NCI-H524 (cell line): ENCODE data around the gene RERE.
A peak's percentile ranks its signal among the peaks of the same experiment; 100 is the strongest.

Source experiments
- DNase-seq, 2 experiments: peaks; one replicate each; lab custom pipeline; 2025; lab: John Stamatoyannopoulos, UW

RERE gene

DNA sequence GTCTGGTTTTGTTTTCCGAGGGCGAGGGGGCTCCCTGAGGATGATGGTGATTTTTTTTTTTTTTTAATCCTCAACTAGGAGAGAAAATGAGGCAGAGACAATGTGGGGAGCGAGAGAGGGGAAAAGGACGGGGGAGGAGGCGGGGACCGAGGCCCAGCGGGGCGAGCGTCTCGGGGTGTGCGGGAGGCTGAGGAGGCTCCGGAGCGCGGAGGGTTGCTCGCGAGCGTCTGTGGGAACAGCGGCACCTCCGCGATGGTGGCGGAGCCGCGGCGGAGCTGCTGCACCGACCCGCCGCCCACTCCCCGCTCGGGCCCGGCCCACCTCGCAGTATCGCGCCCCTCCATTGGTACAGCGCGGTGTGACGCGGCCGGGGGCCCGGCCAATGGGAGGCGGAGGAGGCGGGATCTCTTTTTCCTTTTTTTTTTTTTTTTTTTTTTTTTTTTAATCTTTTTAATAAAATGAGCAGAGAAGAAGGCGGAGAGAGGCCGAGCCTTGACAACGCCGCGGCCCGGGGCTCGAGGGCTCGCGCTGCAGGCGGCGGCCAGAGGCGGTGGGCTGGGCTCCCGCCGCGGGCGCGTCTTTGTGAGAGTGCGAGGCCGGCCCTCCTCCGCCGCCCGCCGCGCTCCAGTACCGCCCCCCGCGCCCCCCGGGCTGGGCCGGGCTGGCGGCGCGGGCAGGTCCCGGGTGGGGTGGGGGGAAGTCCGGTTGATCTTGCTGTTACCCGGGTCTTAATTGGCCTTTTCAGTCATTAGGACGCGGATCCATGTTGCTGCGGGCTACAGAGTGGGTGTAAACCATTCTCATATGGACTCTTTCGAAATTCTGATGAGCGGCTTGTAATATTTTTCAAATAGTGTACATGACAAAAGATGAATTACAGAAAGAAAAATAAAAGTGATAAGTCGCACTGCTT, at the start of gene RERE:
TSS of gene RERE (minus strand) at position 229 of the 913 bp plus-strand sequence.
- DNase-seq = peak; percentile 76 to 92

DNA sequence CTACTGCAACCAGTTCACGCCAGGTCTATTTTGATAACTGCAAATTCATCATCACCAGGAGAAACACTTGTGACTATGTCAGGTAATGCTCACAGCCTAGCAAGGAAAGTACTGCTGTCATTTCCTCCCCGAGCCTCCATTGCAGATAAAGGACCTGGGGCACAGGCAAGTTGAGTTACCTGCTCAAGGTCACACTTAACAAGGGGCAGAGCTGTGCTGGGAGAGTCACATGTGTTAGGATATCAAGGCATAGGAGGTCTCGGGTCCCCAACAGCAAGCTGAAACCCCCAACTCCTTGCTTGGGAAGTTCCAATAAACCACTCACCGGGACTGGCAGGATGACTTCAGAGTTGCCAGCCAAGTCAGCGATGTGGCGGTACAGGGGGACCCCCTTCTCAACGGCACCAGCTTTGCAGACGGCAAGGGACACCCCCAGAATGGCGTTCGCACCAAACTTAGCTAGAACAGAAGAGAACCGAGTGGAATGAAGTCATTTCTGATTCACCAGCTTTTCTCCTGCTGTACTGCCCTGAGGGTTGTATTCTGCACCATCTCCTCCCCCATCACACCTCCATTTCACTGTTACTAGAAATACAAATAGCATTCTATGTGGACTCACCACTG, 49.5 kb upstream of the RERE start:
- no peak for DNase-seq

DNA sequence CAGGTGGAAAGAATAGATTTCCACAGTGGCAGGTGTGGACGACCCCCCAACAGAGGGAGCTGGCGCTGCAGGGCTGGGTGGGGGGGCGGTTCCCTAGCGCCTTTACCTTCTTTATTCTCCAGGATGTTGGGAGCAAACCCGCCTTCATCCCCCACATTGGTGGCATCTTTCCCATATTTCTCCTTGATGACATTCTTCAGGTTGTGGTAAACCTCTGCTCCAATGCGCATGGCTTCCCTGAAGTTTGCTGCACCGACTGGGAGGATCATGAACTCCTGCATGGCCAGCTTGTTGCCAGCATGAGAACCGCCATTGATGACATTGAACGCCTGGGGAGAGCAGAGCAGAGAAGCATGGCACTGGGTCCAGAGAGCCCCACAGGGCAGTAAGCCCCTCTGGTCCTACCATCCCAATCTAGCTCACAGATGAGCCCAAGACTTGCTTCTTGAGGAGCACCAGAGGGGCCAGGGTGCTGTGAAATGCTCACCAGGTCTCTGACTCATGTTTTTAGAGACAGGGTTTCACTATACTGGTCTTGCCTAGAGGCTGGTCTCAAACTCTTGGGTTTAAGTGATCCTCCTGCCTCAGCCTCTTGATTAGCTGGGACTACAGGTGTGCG, 48.8 kb upstream of the RERE start:
- DNase-seq = no peak

DNA sequence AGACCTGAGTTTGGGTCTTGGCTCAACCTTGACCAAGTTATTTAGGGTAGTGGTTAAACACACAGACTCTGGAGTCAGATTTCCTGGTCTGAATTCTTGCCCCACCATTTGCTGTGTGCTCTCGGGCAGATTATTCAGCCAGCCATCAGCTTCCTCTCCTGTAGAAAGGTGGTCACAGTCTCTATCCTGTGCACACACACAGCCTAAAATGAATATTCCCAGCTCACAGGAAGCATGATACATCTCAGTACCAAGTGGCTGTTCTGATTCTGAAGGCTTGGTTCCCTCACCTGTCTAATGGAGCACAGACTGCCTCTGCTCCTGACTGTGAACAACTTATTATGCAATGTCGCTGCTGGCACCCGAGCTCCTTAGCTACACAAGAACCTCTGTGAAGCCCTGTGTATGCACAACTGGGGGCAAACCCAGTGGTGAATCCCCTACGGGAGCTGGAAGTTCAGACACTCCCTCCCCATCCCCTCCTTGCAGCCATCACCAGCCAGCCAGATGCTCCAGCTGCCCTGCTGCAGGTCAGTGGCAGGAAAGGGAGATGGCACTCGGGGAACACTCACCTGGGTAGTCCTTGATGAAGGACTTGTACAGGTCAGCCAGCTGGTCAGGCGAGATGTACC, 47.4 kb upstream of the RERE start:
- DNase-seq = no peak

DNA sequence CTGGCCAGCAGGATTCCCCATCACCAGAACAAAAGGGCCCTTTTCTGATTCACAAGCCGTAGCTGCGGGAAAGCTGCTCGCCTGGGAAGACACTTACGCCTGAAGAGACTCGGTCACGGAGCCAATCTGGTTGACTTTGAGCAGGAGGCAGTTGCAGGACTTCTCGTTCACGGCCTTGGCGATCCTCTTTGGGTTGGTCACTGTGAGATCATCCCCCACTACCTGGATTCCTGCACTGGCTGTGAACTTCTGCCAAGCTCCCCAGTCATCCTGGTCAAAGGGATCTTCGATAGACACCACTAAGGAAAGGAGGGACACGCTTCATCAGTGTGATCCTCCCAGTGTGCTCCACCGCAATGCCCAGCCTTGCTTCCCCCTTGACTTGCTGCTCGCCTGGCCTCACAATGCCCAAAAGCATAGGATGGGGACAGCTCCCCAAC, 46.4 kb upstream of the RERE start:
- no peak for DNase-seq

DNA sequence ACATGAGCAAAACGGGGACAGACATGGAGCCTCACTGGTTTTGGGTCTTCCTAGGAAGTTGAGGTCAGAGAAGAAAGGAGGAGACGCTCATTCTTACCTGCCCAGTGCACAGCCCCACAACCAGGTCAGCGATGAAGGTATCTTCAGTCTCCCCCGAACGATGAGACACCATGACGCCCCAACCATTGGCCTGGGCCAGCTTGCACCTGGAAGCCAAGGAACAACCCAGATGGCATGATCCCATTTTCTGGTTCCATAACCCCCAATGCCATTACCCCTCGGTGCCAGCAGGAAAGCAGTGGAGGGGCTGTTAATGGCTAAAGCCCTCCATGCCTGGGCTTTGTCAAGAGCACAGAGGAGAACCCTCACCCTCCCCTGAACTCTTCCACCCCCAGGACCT, 45.7 kb upstream of the RERE start:
- no peak for DNase-seq

DNA sequence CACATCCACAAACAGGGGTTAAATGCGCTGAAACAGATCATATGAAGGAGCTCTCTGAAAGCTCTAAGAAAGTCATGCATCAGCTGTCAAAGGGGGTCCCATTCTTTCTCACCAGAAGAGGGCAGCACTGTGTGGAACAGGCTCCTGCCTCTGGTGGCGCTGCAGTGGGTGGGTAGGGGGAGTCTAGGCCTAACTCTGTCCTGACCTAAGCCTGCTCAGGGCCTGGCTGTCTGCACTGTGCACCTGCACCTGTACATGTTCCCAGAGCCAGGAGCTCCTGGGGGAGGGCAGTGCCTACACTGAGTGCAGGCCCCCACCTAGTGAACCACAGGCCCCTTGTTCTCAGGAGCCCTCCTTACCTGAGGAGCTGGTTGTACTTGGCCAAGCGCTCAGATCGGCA, 45.1 kb upstream of the RERE start:
- DNase-seq = peak in 1 of 2 experiments; percentile 36

DNA sequence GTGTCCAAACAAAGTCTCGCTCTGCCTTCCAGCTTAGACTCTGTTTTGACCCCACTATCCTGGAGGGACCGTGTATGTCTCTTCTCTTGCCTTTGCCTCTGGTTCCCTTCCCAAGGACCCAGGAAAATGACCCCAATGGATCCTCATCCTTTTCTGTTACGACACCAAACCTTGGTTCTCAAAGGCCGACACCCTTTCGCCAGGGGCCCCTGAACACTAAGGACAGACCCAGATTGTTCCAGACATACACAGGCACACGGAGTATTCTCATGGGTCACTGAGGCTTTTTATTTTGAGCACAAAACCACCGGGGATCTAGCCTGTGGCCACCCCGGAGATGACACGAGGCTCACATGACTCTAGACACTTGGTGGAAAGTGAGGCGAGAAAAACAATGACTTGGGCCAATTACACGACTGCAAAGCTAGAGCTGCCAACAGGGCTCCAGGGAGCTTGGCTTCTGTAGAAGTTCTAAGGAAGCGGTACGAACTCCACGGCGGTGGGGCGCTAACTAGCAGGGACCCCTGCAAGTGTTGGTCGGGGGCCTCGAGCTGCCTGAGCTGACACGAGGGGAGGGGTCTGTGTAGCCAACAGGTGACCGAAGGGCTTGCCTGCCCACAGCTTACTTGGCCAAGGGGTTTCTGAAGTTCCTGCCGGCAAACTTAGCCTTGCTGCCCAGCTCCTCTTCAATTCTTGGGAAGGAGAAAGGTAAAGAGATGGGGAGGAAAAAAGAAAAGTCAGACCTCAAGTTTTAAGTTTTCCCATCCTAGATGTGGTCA, 43.5 kb upstream of the RERE start:
- DNase-seq = no peak

DNA sequence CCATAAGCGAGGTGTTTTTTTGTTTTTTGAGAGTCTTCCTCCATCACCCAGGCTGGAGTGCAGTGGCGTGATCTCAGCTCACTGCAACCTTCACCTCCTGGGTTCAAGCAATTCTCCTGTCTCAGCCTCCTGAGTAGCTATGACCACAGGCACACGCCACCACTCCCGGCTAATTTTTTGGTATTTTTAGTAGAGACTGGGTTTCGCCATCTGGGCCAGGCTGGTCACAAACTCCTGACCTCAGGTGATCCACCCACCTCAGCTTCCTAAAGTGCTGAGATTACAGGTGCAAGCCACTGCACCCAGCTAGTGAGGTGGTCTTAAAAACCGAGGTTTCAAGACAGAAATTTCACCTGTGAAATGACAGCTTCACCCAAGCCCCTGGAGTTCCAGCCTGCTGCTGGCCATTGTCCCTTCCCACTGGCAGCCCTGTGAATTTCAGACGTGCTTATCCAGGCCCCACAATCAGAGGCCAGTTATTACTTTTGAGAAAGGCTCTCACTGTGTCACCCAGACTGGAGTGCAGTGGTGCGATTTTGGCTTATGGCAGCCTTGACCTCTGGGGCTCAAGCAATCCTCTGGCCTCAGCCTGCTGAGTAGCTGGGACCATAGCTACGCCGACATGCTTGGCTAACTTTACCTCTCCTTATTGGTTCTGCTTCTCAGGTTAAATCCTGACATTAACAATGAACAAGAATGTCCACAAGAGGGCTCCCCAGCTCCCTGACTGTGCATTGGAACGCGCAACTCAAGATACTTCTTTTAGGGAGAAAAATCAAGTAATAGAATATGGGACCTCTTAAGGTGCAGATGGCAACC, 41.7 kb upstream of the RERE start:
- DNase-seq = peak in 1 of 2 experiments; percentile 71

DNA sequence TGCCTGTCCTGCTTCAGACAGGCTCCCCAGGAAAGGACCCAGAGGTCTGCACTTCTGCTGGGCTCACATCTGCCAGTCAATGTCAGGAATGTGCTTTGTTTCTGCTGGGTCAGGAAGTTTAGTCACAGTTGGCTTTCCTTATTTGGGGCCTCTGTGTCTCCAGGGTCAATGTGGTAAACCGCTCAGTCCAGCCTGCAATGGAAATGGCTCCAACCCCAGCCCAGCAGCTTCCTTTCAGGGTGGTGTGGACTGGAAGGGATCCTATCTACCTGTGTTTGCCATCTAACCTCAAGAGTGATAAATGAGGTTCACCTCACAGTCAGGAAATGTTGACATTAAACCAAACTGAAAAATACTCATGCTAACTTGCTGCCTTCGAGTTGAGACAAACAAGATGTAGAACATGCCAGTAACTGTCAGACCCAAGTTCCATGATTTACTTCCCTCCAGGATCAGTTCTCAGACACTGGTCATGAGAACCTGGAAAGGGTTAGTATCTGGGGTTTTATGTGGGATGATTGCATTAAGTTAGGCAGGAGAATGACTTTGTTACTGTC, 40.8 kb upstream of the RERE start:
- DNase-seq = no peak

DNA sequence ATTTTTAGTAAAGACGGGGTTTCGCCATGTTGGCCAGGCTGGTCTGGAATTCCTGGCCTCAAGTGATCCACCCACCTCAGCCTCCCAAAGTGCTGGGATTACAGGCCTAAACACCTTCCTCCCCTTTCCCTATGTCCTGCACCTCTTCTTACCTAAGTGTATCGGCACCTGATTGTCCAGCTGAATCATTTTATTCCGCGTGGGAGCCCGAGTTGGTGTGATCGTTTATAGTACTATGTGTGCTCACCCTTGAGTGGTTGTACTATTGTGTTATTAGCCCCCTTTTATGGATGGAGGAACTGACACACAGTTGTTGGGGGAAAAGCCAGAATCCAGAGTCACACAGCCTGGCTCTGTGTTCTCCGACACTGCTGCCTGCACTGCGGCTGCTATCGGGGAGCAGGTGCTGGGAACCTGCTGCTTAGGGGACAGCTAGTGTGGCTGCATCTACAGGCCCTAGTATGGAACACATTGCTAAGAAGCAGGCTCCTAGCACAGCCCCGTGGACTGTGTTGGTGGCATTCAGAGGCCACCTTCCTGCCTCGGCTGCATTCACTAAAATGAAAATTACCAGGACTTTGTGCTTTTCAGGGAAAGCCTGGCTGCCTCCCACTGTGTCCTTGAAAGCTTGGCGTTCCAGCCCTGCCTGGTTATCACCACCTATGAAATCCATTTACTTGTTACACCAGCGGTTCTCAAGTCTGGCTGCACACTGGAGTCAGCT, 39.4 kb upstream of the RERE start:
- no peak for DNase-seq

DNA sequence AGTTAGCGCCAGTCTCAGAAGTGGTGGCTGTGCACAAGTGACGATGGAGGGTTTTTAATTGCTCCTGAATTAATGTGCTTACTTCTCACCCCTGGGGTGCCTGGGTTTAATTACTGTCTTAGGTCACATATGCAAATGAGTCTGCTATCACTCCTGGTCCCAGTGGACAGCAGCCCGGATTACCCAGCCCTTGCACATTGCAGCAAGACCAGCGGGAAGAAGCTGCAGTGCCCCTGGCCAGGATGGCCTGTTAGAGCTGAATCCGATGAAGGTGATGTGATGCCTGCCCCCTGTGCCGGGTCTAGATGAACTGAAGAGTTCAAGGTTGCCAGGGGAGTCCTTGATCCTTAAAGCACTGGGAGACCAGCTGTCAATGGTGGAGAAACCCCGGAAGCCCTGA, 36.8 kb upstream of the RERE start:
- DNase-seq = peak; percentile 38 to 56

DNA sequence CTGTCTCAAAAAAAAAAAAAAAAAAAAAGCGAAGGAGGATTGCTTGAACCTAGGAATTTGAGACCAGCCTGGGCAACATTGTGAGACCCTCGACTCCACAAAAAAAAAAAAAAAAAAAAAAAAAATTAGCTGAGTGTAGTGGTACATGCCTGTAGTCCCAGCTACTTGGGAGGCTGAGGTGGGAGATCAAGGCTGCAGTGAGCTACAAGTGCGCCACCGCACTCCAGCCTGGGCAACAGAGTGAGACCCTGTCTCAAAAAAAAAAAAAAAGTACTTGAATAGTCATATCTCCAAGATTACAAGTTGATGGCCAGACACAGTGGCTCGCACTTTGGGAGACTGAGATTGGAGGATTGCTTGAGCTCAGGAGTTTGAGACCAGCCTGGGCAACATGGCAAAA, 33.6 kb upstream of the RERE start:
- no peak for DNase-seq

DNA sequence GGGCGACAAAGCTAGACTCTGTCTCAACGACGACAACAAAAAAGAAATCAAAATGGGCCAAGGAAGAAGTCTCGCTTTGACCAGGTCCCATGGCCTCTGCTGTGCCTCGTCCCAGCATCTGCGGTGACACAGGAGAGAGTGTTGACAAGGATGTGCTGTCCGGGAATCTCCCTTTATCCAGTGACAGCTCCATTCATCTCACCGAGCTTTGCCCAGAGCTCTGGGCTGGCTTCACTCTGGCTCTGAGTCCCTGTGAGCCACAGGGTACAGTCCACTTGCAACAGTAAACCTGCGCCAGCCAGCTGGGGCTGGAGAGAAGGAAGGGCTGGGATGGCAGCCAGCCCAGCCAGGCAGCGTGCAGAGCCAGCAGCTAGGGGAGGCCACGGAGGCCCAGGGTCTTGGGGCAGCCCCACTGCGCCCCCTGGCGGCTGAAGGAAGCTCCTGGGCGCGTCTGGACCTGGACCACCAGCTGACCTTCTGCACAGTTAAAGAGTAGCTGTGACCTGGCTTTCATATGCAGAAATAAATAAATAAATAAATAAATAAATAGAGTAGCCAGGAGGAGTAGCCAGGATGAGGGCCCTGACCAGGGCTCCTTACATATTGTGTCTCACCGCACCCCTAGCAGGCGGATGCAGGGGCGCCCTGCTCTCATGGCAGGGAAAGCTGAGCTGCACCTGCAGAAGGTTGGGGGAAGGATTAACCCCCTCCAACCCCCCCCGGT, 31.4 kb upstream of the RERE start:
- DNase-seq = peak; percentile 89 to 95

DNA sequence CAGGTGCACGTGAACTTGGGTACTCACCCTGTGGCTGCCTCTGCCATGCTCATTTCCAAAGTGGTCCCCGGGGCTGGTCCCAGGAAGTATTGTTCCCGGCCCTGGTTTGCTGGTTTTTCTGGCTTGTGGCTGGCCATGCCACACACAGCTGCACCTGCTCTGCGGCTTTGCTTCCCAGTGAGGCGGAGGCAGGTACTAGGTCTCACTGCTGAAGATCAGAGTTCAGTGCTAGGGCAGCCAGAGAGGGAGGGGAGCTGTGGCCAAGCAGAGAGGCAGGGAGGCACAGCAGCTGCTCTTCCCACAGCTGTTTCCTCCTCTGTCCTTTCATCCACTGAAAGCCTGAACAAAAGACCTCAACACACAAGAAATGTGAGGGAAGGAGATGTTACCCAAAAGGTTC, 30.6 kb upstream of the RERE start:
- DNase-seq = peak in 1 of 2 experiments; percentile 28

DNA sequence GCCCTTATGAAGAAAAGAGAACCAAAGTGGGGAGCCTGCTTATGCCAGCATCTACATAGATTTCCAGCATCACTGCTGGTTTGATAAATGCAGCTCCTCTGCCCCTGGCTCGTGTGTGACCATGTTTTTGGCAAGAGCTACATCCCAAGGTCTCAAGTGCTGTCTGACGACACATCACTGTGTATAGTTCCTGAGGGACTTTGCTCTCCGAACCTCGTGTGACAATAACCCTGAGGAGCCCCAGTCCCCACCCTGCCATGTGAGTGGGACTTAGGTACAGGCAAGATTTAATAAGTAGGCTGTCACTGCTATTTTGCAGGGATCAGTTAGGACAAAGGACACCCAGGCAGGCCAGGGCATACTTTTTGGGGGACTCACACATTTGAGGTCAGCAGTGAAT, 28.8 kb upstream of the RERE start:
- DNase-seq = no peak

DNA sequence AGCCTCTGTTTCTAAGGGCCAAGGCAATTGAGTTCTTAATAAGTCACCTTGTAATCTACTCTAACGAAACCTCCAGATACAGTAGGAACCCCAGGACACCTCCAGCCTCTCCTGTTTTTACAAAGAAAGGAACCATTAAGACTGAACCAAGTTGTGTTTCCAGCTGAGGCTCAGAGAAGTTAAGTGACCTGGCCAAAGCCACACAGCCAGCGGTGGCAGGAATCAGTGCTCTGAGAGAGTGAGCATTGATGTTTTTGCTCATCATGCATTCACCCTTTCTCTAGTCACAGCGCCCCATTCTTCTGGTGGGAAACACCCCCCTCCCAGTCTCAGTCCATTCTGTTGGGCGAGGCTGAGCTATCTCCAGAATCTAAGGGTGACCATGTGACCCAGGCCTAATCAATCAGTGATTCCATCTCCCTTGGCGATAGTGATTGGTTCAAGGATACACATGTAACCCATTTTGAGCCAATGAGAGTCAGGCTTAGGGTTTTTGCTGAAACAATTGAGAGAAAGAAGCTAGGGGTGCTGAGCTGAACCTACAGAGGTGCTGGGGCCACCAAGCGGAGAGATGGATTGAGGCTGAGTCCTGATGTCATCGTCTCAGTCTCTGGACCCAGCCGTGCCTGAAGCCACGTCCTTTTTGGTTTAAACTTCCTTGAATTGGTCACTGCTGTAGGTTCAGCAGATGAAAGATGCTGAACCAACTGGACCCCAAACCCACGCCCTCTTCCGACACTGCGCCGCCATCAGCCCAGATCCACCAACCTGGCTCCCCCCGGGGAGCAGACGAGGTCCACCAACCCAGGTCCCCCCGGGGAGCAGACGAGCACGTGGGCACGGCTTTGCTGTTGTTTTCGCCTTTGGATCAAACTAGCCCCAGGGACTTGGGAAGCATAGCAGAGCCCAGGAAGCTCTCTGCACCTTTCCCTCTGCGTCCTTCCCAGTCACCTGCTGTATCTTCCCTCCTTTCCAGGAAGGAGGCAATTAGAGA, 28.0 kb upstream of the RERE start:
- DNase-seq = no peak

DNA sequence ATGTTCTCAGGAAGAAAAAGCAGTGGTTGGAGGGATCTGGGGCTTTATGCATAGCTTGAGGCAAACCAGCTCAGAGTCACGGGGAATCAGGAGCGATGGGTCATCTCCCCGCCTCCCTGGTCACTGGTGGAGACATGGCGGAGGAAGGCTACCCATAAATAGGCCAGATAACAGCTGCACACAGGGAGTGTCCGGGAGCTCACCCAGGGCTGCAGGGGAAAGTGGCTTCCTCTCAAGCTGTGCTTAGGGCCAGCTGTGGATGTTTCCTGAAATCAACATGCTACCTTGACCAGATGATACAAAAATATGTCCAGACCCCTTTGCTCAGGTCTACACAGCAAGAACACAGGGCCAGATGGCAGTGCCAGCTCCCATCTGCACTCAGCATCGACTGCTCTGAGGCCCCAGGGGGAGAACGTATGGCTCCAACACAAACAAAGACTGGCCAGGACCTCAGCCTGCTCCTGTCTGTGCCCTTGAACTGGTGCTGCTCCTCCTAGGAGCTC, 27.1 kb upstream of the RERE start:
- DNase-seq = peak; percentile 92 to 98
